GM12878 (cell line): ENCODE results near the gene CC2D2B.

Source experiments
- BHLHE40 ChIP-seq, 2 experiments: fragments of 450-650 bp in 1 of 2; IDR thresholded peaks; 2 replicates each; pipeline ENCODE4 v1.6.1; 2011 to 2017; ENCODE audit warnings: low read depth in 2 of 2, borderline replicate concordance in 1 of 2, improper control_type of control experiment in 1 of 2, low read length in 1 of 2, mild to moderate bottlenecking in 1 of 2
- BMI1 ChIP-seq: fragments of 450-650 bp; IDR thresholded peaks from 2 replicates; pipeline ENCODE4 v1.6.1; 2016; ENCODE audit warnings: mild to moderate bottlenecking, moderate library complexity, borderline replicate concordance
- BRCA1 ChIP-seq: IDR thresholded peaks from 2 replicates; pipeline ENCODE4 v1.6.1; 2011; ENCODE audit warnings: low read depth, low read length, improper control_type of control experiment
- ESRRA ChIP-seq: IDR thresholded peaks from 2 replicates; pipeline ENCODE4 v1.6.1; 2012; ENCODE audit warnings: mild to moderate bottlenecking, low read length, improper control_type of control experiment
- EZH2 ChIP-seq: IDR thresholded peaks from 2 replicates; pipeline ENCODE4 v1.6.1; 2012; ENCODE audit warnings: low read depth, mild to moderate bottlenecking, control low read depth, inconsistent platforms, low read length, borderline replicate concordance; ENCODE audit not compliant: control insufficient read depth
- POLR2AphosphoS5 ChIP-seq: IDR thresholded peaks from 2 replicates; pipeline ENCODE4 v1.6.1; 2011; ENCODE audit warnings: mild to moderate bottlenecking, low read length, inconsistent platforms
- SMC3 ChIP-seq: IDR thresholded peaks from 2 replicates; pipeline ENCODE4 v1.6.1; 2011; ENCODE audit warnings: low read length, improper control_type of control experiment, borderline replicate concordance
- SUZ12 ChIP-seq: fragments of 200-600 bp; sonication (generic); IDR thresholded peaks from one replicate; pipeline ENCODE4 v1.6.1; 2018; ENCODE audit warnings: antibody characterized with exemption, mild to moderate bottlenecking; ENCODE audit not compliant: unreplicated experiment
- YY1 ChIP-seq: IDR thresholded peaks from 2 replicates; pipeline ENCODE4 v1.6.1; 2011; ENCODE audit warnings: low read depth, mild to moderate bottlenecking, low read length
- ZNF24 ChIP-seq: fragments of 450-650 bp; IDR thresholded peaks from 2 replicates; pipeline ENCODE4 v1.6.1; 2017; ENCODE audit warnings: antibody characterized with exemption, mild to moderate bottlenecking
- TF ChIP-seq, protein P1 (sequence below): IDR thresholded peaks from 2 replicates; pipeline ENCODE4 v1.6.1; 2012; ENCODE audit warnings: mild to moderate bottlenecking, low read depth, low read length
- TF ChIP-seq, protein P2 (sequence below), 3 experiments: IDR thresholded peaks in 2 of 3; conservative IDR thresholded peaks in 1 of 3; 2 replicates each; pipeline ENCODE4 v1.5.1; 2011; ENCODE audit warnings: low read depth in 3 of 3, low read length in 3 of 3, mild to moderate bottlenecking in 3 of 3, control low read depth in 2 of 3, moderate library complexity in 2 of 3, inconsistent platforms in 1 of 3, mixed read lengths in 1 of 3; ENCODE audit not compliant: control insufficient read depth in 2 of 3, insufficient read depth in 1 of 3; ENCODE audit errors: extremely low read depth in 1 of 3
- TF ChIP-seq, protein P3 (sequence below): IDR thresholded peaks from 2 replicates; pipeline ENCODE4 v1.6.1; 2011; ENCODE audit warnings: low read depth, low read length, improper control_type of control experiment, borderline replicate concordance

DNA sequence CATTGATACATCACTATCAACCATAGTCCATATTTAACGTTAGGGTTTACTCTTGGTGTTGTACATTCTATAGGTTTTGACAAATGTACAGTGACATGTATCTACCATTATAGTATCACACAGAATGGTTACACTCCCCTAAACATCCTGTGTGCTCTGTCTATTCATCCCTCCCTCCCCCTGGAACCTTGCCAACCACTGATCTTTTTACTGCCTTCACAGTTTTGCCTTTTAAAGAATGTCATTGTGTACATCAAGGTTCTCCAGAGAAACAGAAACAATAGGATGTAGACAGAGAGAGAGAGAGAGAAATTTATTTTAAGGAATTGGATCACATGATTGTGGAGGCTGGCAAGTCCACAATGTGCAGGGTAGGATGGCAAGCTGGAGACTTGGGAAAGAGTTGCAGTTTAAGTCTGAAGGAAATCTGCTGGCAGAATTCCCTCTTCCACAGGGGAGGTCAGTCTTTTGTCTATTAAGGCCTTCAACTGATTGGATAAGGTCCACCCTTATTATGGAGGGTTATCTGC lies 90.5 kb downstream of the CC2D2B start:
- TF ChIP-seq, protein P1, sequence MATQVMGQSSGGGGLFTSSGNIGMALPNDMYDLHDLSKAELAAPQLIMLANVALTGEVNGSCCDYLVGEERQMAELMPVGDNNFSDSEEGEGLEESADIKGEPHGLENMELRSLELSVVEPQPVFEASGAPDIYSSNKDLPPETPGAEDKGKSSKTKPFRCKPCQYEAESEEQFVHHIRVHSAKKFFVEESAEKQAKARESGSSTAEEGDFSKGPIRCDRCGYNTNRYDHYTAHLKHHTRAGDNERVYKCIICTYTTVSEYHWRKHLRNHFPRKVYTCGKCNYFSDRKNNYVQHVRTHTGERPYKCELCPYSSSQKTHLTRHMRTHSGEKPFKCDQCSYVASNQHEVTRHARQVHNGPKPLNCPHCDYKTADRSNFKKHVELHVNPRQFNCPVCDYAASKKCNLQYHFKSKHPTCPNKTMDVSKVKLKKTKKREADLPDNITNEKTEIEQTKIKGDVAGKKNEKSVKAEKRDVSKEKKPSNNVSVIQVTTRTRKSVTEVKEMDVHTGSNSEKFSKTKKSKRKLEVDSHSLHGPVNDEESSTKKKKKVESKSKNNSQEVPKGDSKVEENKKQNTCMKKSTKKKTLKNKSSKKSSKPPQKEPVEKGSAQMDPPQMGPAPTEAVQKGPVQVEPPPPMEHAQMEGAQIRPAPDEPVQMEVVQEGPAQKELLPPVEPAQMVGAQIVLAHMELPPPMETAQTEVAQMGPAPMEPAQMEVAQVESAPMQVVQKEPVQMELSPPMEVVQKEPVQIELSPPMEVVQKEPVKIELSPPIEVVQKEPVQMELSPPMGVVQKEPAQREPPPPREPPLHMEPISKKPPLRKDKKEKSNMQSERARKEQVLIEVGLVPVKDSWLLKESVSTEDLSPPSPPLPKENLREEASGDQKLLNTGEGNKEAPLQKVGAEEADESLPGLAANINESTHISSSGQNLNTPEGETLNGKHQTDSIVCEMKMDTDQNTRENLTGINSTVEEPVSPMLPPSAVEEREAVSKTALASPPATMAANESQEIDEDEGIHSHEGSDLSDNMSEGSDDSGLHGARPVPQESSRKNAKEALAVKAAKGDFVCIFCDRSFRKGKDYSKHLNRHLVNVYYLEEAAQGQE: no peak
- TF ChIP-seq, protein P2, sequence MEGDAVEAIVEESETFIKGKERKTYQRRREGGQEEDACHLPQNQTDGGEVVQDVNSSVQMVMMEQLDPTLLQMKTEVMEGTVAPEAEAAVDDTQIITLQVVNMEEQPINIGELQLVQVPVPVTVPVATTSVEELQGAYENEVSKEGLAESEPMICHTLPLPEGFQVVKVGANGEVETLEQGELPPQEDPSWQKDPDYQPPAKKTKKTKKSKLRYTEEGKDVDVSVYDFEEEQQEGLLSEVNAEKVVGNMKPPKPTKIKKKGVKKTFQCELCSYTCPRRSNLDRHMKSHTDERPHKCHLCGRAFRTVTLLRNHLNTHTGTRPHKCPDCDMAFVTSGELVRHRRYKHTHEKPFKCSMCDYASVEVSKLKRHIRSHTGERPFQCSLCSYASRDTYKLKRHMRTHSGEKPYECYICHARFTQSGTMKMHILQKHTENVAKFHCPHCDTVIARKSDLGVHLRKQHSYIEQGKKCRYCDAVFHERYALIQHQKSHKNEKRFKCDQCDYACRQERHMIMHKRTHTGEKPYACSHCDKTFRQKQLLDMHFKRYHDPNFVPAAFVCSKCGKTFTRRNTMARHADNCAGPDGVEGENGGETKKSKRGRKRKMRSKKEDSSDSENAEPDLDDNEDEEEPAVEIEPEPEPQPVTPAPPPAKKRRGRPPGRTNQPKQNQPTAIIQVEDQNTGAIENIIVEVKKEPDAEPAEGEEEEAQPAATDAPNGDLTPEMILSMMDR (IDR thresholded peaks at IDR 0.05 in 2 of 3, conservative IDR thresholded peaks at IDR 0.05 in 1 of 3; ENCODE audit: control insufficient read depth in 2 of 3, extremely low read depth in 1 of 3, insufficient read depth in 1 of 3, low read depth in 3 of 3, low read length in 3 of 3): no peak
- TF ChIP-seq POLR2AphosphoS5 (no peak), SMC3 (no peak), BHLHE40 (IDR thresholded peaks at IDR 0.05; ENCODE audit: borderline replicate concordance in 1 of 2, low read depth in 2 of 2, low read length in 1 of 2) (no peak), EZH2 (no peak), SUZ12 (no peak), BRCA1 (no peak), YY1 (no peak), BMI1 (no peak), ESRRA (no peak), ZNF24 (no peak)
- TF ChIP-seq, protein P3, sequence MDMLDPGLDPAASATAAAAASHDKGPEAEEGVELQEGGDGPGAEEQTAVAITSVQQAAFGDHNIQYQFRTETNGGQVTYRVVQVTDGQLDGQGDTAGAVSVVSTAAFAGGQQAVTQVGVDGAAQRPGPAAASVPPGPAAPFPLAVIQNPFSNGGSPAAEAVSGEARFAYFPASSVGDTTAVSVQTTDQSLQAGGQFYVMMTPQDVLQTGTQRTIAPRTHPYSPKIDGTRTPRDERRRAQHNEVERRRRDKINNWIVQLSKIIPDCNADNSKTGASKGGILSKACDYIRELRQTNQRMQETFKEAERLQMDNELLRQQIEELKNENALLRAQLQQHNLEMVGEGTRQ: no peak
